HG02623 (cell line): ENCODE results near the gene SLC6A19.

Source experiments
- ATAC-seq: cut with Tn5 transposase; IDR thresholded peaks from one replicate; pipeline ENCODE4 v1.9.1; 2021; ENCODE audit warnings: moderate library complexity; ENCODE audit not compliant: unreplicated experiment

Gene SLC6A19

DNA sequence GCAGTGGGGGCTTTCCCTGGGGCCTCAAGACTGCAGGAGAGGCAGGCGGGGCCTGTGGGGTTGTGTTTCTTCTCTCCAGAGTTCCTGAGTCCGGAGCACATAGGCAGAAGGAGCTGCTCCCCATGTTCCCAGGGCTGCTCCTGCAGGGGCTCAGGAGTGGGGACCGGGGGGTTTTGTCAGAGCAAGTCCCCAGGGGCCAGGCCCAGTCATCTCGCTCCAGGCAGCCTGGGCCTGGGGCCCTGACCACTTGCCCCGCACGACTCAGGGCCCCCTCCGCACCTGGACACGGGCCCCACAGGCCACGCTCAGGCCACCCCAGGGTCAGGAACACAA is 22.0 kb upstream of the SLC6A19 start:
- ATAC-seq = no peak

DNA sequence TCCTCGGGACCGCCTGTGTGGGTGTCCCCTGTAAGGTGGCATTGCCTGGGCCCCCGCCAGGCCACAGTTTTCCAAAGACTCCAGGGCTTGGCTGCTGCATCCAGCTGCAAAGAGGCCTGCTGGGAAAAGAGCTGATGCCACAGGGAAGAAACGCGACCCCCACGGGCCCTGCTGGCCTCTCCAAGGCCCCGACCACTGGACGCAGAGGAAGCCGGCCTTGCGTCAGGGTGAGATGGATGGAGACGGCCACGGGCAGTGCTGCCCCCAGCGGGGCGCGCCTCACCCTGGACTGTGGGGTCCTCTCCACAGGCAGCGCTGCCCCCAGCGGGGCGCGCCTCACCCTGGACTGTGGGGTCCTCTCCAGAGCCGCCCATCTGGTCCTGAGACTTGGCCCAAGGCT is 21.3 kb upstream of the SLC6A19 start:
- no peak for ATAC-seq

DNA sequence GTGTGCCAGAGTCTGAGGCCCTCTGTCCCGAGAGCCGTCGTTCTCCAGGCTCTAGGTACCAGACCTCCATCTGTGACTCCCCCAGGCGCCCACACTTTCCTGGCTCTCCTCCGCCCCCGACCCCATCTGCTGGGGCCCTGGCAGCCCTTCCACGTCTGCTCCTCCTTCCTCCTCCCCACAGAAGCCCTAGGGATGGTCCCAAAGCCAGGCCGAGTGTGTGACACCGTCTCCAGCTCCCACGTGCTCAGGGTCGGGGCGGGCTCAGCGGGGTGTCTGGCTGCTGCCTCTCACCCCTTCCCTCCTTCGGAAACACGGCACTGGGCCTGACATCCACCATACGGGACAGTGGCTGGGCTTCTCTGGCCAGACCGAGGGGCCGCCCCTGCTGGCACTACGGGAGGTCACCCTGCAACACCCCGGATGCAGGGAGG is 20.5 kb upstream of the SLC6A19 start:
- no peak for ATAC-seq

DNA sequence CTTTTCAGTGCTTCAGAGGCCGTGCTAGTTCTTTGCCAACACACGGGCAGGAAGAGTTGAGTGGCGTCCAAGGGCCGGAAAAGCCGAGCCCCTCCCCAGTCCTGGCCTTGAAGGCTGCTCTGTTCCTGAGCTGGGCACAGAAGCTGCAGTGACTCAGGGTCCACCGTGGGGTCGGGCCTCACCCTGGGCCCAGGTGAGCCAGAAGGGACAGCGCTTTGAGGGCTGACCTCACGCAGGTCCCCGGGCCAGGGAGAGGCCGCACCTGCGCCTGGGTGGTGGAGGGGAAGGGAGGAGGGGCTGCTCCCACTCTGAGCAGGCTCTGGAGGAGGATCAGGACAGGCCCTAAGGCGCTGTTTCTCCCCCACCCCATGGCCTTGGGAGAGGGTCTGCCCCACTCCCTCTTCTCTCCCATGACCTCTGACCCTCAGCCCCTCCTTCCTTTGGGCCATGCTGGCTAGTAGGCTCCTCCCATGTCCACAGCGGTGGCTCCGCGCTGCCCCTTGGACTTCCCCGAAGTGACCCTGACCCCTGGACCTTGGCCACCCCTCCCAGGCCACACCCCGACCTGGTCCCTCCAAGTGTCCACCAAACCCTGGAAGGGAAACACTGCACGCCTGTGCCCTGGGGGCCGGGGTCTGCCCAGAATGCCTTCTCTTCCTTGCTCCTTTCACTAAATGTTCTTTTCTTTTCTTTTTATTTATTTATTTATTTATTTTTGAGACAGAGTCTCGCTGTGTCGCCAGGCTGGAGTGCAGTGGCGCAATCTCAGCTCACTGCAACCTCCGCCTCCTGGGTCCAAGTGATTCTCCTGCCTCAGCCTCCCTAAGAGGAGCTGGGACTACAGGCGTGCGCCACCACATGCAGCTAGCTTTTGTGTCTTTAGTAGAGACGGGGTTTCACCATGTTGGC is 19.7 kb upstream of the SLC6A19 start:
- ATAC-seq = no peak

DNA sequence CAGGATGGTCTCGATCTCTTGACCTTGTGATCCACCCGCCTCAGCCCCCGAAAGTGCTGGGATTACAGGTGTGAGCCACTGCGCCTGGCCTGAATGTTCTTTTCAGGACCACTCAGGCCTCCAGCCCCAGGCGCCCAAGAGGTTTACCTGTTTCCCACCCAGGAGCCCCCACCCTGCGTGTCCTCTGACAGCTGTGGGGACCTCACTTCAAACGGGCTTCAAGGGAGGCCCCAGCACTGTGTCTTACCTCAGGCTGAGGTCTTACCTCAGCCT is 19.1 kb upstream of the SLC6A19 start:
- ATAC-seq = no peak

DNA sequence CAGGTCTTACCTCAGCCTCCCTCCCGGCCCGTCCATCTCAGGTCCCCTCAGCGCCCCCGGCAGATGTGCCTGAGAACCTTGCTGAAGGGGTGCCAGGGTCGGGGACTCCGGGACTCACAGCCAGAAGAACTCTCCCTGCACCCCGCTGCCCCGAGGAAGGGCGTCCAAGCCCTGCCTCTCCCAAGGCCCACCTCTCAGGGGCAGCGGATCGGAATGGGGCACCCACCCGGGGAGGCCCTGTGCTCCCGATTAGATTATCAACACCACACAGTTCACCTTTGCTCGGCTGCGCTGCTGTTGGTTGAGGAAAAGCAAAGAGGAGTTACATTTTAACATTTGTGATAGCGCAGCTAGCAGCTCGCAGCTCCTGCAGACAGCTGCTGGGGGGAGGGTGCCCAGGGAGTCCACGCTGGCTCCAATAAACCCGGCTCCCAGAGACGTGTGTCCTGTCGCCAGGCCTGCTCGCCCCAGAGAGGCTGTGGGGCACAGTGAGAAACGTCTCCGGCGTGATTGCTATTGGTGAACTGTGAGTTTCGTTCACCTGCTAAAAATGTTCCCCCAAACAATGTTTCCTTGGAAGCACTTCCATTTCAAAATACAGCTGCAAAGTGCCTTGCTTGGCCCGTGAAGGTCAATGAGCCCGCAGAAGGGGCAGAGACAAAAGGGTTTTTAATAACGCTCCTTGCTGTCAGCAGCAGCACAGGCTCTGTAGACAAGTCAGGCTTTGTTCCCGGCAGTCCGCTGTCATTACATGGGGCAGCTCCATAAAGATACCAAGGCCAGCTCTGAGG is 18.6 kb upstream of the SLC6A19 start:
- ATAC-seq = no peak

DNA sequence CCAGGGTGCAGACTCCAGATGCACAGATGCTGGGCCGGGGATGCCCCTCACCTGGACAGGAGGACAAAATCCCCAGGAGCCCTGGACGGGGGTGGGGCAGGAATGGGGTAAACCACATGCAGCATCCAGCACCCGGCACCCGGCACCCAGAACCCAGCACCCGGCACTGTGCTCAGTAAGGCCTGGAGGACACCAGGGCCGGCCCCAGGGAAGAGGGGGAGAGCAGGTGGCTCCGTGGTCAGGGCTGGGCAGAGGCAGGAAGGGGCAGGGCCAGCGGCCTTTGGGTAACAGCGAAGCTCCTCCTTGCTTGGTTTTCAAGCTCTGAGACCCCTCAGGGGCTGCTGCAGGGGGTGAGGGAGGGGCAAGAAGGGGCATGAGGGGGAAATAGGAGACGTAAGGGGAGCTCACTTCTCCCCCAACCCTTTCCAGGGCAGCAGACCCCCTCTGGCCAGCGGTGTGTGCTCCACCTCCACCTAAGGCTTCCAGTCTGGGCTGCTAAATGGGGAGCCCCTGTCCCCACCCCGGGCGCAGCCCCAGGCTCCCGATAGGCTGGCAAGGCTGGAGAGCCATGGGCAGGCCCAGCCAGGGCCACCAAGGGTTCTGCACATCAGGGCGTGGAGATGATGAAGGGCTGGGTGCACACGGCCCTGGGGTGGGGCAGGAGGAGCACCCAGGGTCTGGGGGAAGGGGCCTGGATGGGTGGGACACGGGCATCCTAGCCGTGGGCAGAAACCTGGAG is 17.8 kb upstream of the SLC6A19 start:
- ATAC-seq = no peak

DNA sequence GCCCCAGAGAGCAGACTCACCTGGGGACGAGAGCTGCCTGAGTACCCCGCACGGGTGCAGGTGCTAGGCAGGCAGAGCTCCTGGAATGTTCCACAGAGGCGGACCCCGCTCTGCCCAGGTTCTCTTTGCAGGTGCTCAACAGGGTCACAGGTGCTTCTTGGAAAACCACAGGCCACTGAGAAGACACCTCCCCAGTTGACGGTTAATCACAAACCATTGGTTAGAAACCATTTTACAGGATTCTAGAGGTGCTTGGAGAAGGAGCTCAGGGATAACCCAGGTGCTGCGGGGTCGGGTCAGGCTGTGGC is 17.3 kb upstream of the SLC6A19 start:
- no peak for ATAC-seq

DNA sequence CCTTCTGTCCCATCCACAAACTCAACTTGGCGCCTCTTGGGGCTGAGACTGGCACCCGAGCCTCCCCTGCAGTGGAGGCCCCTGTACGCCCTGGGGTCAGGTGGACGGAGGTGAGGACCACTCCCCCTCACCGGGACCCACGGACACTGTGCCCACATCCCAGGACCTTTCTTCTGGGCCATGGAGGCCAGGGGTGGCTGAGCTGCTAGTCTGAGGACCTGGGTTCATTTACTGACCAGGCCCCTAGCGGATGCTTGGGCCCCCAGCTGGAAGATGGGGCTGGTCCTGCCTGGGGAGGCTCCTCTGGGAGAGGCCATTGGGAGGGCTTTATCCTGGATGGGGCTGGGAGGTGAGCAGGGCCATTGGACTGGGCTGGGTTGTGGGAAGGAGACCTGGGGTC is 16.9 kb upstream of the SLC6A19 start:
- ATAC-seq = no peak

DNA sequence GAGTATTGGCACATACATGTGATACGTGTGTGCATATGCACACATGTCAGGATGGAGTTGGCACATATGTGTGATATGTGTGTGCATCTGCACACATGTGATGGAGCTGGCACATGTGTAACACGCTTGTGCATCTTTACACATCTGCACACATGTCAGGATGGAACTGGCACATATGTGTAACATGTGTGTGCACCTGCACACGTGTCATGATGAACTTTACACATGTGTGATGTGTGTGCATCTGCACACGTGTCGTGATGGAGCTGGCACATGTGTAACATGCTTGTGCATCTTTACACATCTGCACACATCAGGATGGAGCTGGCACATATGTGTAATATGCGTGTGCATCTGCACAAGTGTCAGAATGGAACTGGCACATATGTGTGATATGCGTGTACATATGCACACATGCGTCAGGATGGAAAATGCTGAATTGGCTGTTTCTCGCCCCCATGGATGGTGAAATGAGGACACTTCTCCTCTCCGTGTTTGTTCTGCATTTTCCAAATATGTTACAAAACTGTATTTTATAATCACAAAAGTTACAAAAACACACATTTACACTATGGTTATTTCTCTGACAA is 16.3 kb upstream of the SLC6A19 start:
- no peak for ATAC-seq

DNA sequence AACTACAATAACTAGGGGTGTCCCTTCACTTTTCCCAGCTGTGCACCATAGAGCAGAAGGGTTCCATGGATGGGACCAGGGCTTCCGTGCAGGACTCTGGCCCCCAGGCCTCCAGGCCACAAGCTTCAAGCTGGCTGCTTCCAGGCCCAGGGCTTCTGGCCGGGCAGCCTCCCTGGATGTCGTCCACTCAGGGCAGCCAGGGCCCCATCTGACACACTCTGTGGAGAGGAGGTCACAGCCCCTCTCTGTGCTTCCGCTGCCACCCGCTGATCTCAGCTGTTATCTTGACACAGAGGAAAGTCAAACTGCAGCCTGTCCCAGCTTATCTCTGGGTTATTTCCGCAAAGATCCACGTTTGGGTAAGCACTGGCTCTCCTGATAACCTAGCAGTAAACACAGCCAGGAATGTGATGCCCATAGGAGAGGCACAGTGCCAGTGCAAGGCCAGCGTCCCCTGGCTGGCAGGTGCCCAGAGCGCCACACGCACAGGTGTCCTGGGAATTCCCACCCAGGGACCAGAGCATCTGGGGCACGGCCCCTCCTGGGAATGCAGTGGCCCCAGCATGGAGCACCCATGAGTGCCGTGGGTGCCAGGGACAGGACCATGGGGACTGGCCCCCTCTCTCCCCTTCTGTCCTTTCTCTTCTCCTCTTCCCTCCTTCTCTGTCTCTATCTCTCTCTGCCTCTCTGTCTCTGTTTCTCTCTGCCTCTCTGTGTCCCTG is 15.6 kb upstream of the SLC6A19 start:
- no peak for ATAC-seq

DNA sequence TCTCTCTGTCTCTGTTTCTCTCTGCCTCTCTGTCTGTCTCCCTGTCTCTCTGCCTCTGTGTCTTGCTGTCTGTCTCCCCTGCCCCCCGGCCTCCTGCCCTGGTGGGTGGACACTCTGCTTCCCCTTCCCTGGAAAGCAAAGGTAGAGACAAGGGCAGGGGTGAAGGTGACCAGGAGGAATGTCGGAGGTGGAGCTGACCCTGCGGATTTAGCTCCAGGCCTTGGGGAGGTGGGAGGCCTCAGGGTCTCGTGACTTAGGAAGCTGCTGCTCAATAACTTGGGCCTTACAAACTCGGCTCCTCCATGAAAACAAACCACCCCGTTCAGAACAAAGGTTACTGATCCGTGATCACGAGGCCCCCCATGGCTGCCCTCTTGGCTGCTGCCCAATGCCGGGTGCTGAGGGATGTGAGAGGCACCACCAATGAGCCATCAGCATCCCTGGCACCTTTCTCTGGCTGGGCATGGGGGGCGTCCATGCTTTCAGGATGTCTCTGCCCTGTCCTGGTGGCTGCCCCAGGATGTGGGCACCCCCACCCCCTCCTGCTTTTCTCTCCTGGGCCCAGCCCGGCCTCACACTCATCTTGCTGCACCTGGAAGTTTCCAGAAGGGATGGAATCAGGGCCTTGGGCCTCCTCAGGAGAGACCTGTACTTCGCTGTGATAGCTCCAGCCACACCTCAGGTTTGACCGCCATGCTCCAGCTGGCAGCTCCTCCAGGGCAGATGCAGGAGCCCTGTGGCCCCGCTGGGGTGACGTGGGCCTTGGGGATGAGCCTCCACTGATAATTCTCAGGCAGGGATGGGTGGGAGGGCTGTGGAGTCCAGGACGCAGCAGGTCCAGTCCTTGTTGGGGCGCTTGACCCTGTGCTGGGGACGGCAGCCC is 14.8 kb upstream of the SLC6A19 start:
- no peak for ATAC-seq

DNA sequence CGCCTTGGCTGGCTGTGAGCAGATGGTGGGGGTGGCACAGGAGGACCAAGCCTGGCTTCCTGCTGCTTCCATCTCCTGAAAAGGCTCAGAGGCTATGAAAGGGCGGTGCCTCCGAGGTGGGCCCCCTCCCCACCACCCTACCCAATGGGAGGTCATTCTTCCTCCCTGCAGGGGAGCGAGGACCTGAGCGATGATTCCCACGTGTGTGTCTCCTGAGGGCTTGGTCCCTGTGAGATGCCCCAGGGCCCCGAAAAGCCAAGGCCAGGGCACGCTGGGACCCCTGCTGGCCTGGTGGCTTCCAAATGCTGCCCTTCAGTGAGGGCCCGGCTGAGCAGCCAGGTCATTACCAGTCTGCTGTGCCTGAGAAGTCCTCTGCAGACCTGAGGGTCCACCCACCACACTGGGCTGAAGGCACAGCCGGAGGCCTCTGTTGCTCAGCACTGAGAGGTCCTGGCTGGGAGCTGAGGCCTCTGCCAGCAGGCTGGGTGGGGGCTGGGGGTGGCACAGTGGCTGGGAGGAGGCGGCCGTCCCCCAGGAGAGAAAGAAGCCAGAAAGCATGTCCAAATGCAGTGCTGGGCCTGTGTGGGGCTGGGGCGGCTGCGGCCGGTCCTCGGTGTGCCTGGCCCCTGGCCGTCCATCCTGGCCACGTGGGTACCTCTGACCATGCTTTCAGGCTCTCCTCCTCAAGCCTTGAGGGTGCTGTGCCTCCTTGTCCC is 14.0 kb upstream of the SLC6A19 start:
- ATAC-seq = no peak

DNA sequence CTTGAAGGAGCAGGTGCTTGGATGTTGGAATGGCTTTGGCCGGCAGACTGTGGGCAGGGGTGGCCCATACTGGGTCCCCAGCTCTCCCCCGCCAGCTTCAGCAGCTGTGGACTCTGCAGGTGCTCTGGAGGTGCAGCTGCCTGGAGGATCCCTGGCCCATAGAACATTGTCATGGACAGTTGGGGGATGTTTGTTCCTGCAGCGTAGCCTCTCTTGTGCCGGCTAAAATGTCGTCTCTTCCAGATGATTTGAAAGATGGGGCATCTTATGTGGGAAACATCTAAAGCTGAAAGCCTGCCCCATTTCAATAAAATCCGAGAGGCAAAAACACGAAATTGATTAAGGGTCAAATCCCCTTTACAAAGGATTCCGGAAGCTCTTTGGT is 13.5 kb upstream of the SLC6A19 start:
- no peak for ATAC-seq

DNA sequence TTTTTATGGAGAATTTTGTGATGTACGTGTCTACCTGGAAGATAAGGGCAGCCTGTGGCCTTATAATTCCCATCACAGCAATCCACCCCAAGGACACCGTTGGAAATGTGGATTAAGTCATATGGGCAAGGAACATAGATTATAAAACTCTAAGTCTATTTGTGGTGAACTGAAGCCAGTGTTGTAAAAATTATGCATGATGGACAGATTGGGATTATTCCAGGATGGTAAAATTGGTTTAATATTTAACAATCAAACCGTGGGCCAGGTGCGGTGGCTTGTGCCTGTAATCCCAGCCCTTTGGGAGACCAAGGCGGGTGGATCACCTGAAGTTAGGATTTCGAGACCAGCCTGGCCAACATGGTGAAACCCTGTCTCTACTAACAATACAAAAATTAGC is 12.9 kb upstream of the SLC6A19 start:
- ATAC-seq = no peak

DNA sequence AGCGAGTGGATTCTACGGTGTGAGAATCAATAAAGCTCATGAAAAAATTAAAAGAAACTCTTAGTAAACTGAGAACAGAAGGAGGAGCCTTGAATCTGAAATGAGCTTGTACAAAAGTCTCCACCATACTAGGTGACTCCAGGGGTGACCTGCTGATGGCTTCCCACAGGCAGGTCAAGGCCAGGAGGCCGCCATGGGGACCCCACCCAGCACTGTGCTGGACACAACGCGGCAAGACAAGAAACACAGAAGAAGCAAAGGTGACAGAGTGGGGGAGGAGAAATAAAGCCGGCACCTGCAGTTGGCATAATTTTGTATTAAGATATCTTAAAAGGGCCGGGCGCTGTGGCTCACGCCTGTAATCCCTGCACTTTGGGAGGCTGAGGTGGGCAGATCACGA is 12.1 kb upstream of the SLC6A19 start:
- ATAC-seq = no peak

DNA sequence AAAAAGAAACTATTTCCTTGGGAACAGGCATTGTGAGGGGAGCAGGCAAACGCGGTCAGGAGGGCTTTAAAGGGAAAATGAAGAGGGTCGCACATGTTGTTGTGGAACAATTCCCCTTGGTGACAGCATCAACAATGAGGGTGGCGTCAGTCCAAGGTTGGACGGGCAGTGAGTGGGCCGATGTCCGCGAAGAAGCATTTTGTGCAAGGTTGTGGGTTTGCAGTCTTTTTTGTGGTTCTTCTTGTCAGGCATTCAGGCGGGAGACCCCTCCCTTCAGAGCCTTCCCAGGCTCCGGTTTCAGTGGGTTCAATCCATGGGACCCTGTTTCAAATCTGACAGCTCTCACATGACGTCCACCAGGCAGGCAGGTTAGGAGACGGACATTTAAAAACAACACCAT is 11.1 kb upstream of the SLC6A19 start:
- no peak for ATAC-seq

DNA sequence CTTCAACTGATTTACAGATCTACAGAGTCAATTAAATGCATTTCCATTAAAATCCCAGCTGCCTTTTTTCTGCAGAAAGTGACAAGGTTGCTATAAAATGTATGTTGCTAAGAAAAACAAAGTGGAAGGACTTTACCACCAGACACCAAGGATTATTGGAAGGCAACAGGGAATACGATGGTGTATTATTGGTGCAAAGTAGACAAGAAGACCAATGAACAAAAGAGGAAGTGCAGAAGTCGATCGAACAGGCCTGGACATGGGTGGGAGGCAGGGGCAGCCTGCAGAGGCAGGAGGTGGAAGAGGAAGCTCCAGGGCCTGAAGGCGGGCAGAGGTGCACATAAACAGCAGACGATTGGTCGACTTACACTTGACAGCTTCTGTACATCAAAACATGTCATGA is 10.6 kb upstream of the SLC6A19 start:
- ATAC-seq = no peak

DNA sequence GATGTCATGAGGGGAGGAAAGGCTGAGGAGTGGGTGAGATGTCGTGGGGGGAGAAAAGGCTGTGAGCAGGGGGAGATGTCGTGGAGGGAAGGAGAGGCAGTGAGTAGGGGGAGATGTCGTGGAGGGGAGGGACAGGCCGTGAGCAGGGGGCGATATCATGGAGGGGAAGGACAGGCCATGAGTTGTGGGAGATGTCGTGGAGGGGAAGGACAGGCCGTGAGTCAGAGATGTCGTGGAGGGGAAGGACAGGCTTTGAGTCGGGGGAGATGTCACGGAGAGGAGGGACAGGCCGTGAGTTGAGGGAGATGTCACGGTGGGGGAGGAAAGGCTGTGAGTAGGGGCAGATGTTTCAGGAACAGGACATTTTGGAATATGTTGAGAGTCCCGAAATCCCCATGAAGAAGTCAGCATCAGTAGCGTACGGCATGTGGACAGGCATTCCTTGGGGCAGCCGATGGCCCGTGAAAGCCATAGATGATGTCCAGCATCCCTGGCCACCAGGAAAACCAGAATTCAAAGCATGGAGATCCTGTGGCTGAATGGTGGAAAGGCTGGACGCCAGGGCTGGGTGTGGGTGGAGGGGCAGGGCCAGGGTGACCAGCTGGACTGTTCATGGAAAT is 8.3 kb upstream of the SLC6A19 start:
- ATAC-seq = no peak
